Glomerular visceral epithelial cell (primary cell): Measurements from ENCODE around the gene ANO1.

ENCODE experiments used
- DNase-seq: peaks from one replicate; pipeline ENCODE4 v3.0.0-alpha.2; 2016; ENCODE audit errors: extremely low spot score

Gene ANO1

GRCh38 chr11:70115778-70116177 is 37.7 kb downstream of the ANO1 start:
- DNase-seq, result no peak

- no peak for DNase-seq
Measured at GRCh38 chr11:70116386-70117065, 38.4 kb downstream of the ANO1 start.

GRCh38 chr11:70117567-70118145 is 39.5 kb downstream of the ANO1 start:
- no peak for DNase-seq

- DNase-seq, result no peak
Measured at GRCh38 chr11:70118642-70119041, 40.5 kb downstream of the ANO1 start.

GRCh38 chr11:70119502-70119901 is 41.4 kb downstream of the ANO1 start:
- DNase-seq, result no peak

GRCh38 chr11:70120674-70121073 is 42.6 kb downstream of the ANO1 start:
- DNase-seq, result no peak

GRCh38 chr11:70122490-70123198 is 44.5 kb downstream of the ANO1 start:
- no peak for DNase-seq

GRCh38 chr11:70123711-70124110 is 45.6 kb downstream of the ANO1 start:
- no peak for DNase-seq

GRCh38 chr11:70124321-70125000 is 46.3 kb downstream of the ANO1 start:
- DNase-seq, result no peak

- DNase-seq, result no peak
Measured at GRCh38 chr11:70126494-70126893, 48.4 kb downstream of the ANO1 start.

GRCh38 chr11:70127653-70128434 is 49.7 kb downstream of the ANO1 start:
- no peak for DNase-seq

GRCh38 chr11:70128435-70128906 is 50.4 kb downstream of the ANO1 start:
- DNase-seq, result no peak

- no peak for DNase-seq
Measured at GRCh38 chr11:70129051-70129592, 51.0 kb downstream of the ANO1 start.

GRCh38 chr11:70130636-70131035 is 52.5 kb downstream of the ANO1 start:
- DNase-seq, result no peak

- no peak for DNase-seq
Measured at GRCh38 chr11:70131606-70132190, 53.6 kb downstream of the ANO1 start.

GRCh38 chr11:70132641-70133040 is 54.5 kb downstream of the ANO1 start:
- no peak for DNase-seq

GRCh38 chr11:70133771-70134335 is 55.7 kb downstream of the ANO1 start:
- no peak for DNase-seq

GRCh38 chr11:70134490-70134889 is 56.4 kb downstream of the ANO1 start:
- no peak for DNase-seq

- DNase-seq, result no peak
Measured at GRCh38 chr11:70135142-70135541, 57.0 kb downstream of the ANO1 start.

GRCh38 chr11:70135625-70136059 is 57.5 kb downstream of the ANO1 start:
- DNase-seq, result no peak

- no peak for DNase-seq
Measured at GRCh38 chr11:70137383-70137782, 59.3 kb downstream of the ANO1 start.
